Coronary artery (tissue), 2 donors: ENCODE measurements around the gene ATP6V0D1.

Source experiments
- DNase-seq: peaks from one replicate; pipeline ENCODE4 v3.0.0-alpha.2; 2017; ENCODE audit warnings: low spot score
- H3K27ac ChIP-seq, 2 donors: fragments of 200-600 bp; sonication (generic); one replicate each; pipeline ENCODE4 v1.5.1; 2016 to 2019
- H3K4me3 ChIP-seq: fragments of 200-600 bp; sonication (generic); 2 replicates; pipeline ENCODE4 v1.5.1; 2016; ENCODE audit warnings: mild to moderate bottlenecking, moderate library complexity
- CTCF ChIP-seq: fragments of 200-600 bp; sonication (generic); IDR thresholded peaks from one replicate; pipeline ENCODE4 v1.5.1; 2019; ENCODE audit warnings: antibody characterized with exemption

ATP6V0D1 gene

DNA sequence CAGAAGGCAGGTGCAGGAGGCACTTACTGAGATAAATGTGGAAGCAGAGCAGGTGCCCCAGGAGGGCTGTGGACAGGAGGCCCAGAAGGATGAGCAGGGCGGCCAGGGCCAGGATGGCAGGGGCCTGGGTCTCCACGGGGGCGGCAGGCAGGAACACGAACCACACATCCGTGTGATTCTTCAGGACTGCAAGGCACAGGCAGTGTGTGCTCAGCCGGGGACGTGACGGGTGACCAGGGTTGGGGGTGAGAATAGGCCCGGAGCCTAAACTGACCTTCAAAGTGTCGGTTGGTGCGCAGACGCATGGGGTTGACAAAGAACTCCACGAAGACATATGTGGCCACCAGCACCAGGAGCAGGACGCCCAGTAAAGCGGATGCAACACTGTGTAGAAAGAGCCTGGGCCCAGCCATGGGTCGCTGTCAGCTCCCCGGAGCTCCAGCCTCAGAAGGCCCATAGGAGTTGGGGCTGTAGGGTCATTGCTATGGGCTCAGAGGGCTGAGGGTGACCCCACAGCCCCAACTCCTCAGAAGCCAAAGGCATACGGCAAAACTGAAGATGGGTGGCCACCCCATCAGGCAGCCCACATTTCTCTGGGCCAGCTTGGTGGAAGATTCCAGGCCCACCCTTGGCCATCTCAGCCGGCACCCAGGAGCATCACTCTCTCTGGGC is 82.3 kb downstream of the ATP6V0D1 start:
- no peak for TF ChIP-seq CTCF
- no peak overlapping the region for H3K27ac ChIP-seq
- H3K4me3 ChIP-seq: no peak overlapping the region
- no peak for DNase-seq

DNA sequence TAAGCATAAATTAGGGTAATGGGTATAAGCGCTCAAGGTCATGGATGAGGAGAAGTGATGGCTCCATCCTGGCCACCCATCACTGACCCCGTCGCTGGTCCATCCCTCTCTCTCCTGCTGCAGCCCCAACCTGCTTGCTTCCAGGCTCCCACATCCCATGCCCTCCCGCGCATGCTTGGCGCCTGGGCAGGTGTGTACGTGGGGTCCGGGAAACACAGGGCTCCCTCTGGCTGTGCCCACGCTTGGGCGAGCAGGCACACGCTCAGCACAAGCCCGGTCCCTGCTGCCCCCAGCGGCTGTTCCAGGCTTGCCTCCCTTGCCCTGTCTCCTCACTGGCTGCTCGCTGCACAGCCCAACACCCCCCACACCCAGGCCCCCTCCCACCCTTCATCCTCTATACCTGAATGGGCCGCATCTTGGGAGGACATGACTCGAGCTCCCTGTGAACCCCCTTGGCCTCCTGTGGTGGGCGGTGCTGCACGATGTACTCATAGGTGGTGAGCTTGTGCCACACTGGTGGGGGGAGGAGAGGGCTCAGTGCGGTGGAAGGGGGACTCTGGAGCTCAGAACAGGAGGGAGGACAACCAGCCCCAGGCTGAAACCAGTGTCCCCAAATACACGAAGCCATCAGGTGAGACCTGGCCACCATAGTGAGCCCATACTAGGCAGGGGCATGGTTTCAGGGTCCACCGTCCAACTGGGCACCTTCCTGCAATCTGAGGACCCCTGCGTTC is 83.0 kb downstream of the ATP6V0D1 start:
- peak overlapping the region in 1 of 2 donors; percentile 75 for H3K27ac ChIP-seq
- no peak for DNase-seq
- no peak for TF ChIP-seq CTCF

DNA sequence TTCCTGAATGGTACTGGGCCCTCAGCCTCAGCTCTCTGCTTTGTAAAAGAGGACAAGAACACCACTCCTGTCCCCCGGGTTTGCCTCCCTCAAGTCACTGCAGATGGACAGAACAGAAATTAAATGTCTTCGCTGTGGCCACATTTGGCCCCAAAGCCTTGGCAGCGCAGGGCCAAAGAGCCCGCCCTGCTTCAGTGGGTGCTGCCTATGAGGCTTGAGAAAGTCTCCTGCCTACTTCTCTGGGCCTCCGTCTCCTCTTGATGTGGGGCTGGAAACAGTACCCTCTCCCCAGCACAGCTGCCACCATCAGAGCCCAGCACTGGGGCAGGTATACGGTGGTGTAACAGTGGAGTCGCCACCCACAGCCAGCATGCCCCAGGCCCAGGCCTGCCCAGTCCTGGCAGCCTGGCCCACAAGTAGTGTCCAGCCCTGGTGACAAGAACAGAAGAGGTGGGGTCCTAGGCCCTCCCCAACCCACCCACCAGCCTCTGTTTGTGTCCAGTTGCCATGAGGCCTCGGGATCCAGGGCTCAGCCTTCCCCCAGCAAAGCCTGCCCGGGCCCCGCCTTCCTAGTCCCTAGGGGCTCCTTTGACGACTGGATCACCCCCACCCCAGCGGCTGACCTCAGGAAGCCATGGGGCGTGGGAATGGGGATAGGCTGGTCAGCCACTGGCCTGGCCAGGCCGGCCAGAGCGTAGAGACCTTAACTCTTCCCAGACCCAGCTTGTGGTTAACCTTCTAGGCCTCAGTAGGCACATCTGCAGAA is 83.7 kb downstream of the ATP6V0D1 start:
- no peak for TF ChIP-seq CTCF
- Histone ChIP-seq H3K27ac (peak overlapping the region; percentile 34 to 75), H3K4me3 (no peak overlapping the region)
- DNase-seq: no peak

More for the DNA sequence above, 83.0 kb downstream of the ATP6V0D1 start:
- no peak overlapping the region for H3K4me3 ChIP-seq

GRCh38 chr16:67396159-67397035 is 84.6 kb downstream of the ATP6V0D1 start:
- H3K4me3 ChIP-seq: peak overlapping the region; percentile 4
- H3K27ac ChIP-seq: peak overlapping the region; percentile 34 to 75
- DNase-seq: peak; percentile 90
- TF ChIP-seq CTCF: no peak

DNA sequence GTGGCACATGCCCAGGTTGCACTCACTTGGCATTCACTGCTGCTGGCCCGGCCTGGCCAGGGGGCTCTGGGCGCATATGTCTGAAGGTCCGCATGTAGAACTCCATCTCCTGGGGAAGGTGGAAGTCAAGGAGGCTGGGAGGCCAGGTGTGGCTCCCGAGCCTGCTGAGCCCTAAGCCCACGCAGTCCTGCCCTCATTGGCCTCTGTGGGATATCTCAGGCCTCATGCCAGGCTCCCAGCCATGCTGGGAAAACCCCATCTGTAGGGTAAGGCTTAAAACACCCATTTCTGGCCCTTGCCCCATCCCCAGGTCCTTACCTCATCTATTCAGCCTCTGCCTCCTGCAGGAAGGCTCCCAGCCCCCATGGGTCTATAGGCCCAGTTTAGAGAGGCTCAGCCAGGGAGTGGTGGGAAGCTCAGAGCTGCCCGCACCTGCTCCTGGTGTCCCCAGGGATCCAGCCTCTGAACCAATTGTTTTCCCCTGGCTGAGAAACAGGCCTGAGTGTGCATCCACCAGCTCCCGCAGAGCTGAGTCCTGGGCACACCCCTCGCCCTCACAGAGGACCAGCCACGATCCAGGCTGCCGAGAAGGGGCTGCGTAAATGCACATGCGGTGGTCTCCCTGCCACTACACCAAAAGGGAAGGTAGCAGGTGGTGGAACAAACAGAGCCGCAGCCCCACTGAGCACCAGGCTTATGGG is 85.3 kb downstream of the ATP6V0D1 start:
- Histone ChIP-seq H3K4me3 (peak overlapping the region; percentile 4), H3K27ac (peak overlapping the region in 1 of 2 donors; percentile 69)
- no peak for DNase-seq
- no peak for TF ChIP-seq CTCF

DNA sequence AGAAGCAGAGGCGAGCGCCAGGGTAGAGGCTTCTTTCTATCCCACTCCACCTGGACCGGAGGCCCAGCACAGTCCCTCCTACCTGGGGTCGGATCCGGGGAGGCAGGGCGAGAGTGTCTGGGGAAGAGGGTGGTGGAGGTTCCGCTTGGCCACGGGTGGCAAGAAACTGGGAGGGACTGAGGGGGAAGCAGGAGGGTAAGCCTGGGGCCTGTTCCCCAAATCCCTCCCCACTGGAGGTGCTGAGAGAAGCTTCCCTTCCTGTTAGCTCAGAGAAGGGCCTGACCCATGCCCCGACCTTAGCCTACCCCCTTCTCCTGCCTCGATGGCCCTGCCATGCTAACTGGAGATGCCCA is 85.9 kb downstream of the ATP6V0D1 start:
- TF ChIP-seq CTCF: no peak
- no peak for DNase-seq
- H3K27ac ChIP-seq: peak overlapping the region in 1 of 2 donors; percentile 69
- no peak overlapping the region for H3K4me3 ChIP-seq
